IgD-negative memory B cell (primary cell): ENCODE results near the gene IL25. TPM values are rescaled to one million over a fixed set of nuclear protein-coding genes. Genes with fewer than 3 reads are reported as not detected.
A peak's percentile ranks its signal among the peaks of the same experiment; 100 is the strongest.

Experiments used
- H3K27ac Mint-ChIP-seq, 3 donors: one replicate each; pipeline ENCODE4 v1.8.0; 2020 to 2022; ENCODE audit warnings: mild to moderate bottlenecking in 3 of 3, mixed read lengths in 3 of 3, moderate library complexity in 1 of 3
- H3K27me3 Mint-ChIP-seq: one replicate; pipeline ENCODE4 v1.8.0; 2021; ENCODE audit warnings: mixed read lengths
- H3K36me3 Mint-ChIP-seq: one replicate; pipeline ENCODE4 v1.8.0; 2020; ENCODE audit warnings: mild to moderate bottlenecking, mixed read lengths
- H3K4me1 Mint-ChIP-seq, 3 donors: one replicate each; pipeline ENCODE4 v1.8.0; 2020 to 2022; ENCODE audit warnings: mixed read lengths in 3 of 3, mild to moderate bottlenecking in 1 of 3
- H3K4me3 Mint-ChIP-seq, 4 donors: one replicate each; pipeline ENCODE4 v1.8.0; 2020 to 2022; ENCODE audit warnings: mild to moderate bottlenecking in 4 of 4, mixed read lengths in 4 of 4, moderate library complexity in 3 of 4
- H3K9me3 Mint-ChIP-seq, 3 donors: one replicate each; pipeline ENCODE4 v1.8.0; 2020 to 2021; ENCODE audit warnings: mixed read lengths in 3 of 3, mild to moderate bottlenecking in 1 of 3
- polyA plus RNA-seq: library from polyadenylated mRNA; unstranded; fragments of 300-500 nt; fragmentation: Illumina TruSeq; gene quantifications from one replicate; pipeline ENCODE4 v1.2.3, GENCODE V29; 2021

The IL25 gene
- polyA plus RNA-seq, 1 donor from 2014 or later = not detected

DNA sequence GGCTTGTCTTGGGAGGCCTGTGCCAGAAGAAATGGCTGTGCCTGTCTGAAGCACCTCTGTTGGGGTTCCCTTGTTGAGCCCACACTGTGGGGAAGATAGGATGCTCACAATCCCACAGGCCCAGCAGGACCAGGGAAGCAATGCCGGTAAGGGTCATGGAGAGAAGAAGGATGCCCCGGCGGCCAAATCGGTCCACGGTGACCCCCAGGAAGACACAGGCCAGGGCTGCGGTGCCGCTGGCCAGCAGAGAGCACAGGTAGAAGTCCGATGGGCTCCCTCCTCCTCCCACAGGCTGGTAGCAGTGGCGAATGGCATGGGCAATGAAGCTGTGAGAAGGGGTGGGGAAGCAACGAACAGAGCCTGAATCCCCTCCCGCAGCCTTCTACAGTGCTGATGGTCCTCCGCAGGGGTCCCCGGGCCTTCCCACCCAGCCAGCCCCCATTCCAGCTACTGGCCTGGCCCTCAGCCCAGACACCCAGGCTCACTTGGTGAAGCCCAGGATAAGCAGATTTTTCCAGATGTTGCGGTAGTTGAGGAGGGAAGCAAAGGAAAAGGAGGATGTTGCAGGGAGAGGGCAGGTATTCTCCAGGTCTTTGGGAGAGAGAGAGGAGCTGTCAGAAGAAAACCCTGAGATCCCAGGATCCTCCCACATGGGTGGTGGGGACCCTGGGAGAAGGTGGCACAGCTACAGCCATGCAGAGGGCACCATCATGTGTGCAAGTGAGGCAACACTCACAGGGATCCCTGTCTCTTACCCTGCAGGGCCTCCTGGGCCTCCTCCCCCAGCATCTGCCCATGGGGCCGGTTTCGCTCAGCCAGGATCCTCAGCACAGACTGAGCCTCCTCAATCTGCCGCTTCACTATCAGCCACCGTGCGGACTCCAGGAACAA lies 25.0 kb upstream of the IL25 start:
- Mint-ChIP-seq H3K9me3 (peaks cover 0 to 1% (median 0%) of the 10 kb centered on the region in 3 donors), H3K36me3 (no peaks in the 10 kb centered on the region), H3K27ac (no peak overlapping the region), H3K4me1 (peaks cover 4 to 9% (median 4%) of the 10 kb centered on the region in 3 donors), H3K27me3 (peaks cover 16% of the 10 kb centered on the region), H3K4me3 (no peak overlapping the region)

DNA sequence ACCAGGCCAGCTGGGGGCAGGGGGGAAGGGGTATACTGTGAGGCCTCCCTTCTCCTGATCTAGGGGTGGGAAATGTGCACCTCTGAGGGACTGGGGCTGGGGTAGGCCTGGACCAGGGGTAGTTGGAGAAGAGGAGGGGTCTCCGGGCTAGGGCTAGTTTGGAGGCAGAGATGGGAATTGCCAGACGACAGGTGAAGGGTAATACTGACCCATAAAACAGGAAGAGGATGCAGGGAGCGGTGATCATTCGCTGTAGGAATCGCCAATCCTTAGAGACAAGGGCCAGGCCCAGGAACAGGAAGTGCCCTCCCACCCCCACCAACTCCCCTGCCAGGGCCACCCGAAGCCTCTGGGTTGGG lies 24.3 kb upstream of the IL25 start:
- H3K27ac Mint-ChIP-seq = no peak overlapping the region
- H3K27me3 Mint-ChIP-seq = peaks cover 21% of the 10 kb centered on the region
- no peak overlapping the region for H3K4me3 Mint-ChIP-seq
- peaks cover 4 to 10% (median 7%) of the 10 kb centered on the region in 3 donors for H3K4me1 Mint-ChIP-seq
- H3K36me3 Mint-ChIP-seq = no peaks in the 10 kb centered on the region
- peaks cover 0 to 1% (median 0%) of the 10 kb centered on the region in 3 donors for H3K9me3 Mint-ChIP-seq

DNA sequence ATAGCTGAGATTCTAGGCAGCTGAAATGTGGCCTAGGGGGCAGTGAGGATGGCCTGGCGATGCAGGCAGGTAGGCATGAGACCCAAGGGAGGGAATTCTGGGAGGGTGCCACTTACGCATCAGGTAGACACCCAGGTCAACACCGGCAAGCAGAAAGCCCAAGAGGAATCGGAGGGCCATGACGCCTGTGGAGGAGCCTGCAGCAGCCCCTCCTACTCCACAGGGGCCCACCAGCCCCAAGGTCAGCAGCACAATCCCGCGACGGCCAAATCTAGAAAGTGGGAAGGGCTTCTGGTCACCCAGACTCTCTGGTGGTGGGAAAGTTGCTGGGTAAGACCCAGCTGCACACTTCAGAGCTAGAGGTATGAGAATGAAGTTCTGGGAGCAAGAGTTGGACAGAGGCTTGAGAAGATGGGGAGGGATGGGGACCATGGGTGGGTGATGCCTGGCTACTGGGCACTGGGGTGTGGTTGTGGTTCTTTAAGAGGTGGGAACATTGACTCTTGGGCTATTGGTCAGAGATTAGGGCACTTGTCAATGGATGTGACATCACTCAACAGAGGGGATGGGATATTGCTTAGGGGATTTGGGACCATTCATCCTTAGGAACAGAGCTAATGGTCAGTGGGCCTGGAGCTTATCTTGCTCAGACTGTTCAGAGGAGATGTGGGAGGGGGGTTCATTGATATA lies 23.3 kb upstream of the IL25 start:
- Mint-ChIP-seq H3K27me3 (peaks cover 30% of the 10 kb centered on the region), H3K36me3 (no peaks in the 10 kb centered on the region), H3K4me1 (peaks cover 9 to 11% (median 10%) of the 10 kb centered on the region in 3 donors), H3K27ac (peak overlapping the region in 2 of 3 donors; percentile 10 to 55), H3K9me3 (peaks cover 0 to 1% (median 0%) of the 10 kb centered on the region in 3 donors), H3K4me3 (no peak overlapping the region)

DNA sequence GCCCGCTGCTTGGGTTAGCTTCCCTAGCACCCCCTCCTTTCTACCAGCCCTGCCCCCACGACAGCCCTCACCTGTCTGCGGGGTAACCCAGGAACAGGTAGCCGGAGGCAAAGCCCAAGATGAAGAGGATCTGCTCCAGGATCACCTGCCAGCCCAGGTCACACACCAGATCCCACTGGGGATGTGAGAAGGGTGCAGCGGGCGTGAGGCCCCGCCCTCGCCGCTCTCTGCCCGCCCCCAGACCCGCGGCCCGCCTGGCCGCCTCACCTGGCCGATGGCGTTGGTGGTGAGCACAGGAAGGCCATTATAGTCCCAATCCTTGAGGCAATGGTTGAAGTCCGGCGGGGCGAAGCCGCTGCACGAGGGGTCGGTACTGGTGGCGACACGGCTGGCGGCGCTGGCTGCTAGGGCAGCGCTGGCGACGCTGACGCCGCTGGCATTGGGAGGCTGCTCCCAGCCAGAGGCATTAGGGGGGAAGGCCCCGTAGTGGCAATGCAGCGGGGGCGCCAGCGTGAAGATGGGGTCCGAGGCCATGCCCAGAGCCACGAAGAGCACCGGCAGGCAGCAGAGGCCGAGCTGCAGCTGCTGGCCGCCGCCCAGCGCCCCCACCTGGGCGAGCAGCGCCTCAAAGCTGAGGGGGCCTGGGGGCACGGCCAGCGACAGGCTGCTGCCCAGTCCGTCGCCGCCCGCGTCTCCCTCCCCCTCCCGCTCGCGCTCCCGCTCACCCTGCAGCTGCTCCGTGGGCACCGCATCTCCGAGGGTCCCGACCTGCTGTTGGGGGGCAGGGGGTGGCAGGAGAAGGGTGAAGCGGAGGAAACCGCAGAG lies 20.7 kb upstream of the IL25 start:
- Mint-ChIP-seq H3K36me3 (no peaks in the 10 kb centered on the region), H3K4me1 (peaks cover 7 to 10% (median 9%) of the 10 kb centered on the region in 3 donors), H3K4me3 (peak overlapping the region; percentile 35 to 72 (median 50)), H3K9me3 (no peaks in the 10 kb centered on the region), H3K27me3 (peaks cover 49% of the 10 kb centered on the region), H3K27ac (no peak overlapping the region)

DNA sequence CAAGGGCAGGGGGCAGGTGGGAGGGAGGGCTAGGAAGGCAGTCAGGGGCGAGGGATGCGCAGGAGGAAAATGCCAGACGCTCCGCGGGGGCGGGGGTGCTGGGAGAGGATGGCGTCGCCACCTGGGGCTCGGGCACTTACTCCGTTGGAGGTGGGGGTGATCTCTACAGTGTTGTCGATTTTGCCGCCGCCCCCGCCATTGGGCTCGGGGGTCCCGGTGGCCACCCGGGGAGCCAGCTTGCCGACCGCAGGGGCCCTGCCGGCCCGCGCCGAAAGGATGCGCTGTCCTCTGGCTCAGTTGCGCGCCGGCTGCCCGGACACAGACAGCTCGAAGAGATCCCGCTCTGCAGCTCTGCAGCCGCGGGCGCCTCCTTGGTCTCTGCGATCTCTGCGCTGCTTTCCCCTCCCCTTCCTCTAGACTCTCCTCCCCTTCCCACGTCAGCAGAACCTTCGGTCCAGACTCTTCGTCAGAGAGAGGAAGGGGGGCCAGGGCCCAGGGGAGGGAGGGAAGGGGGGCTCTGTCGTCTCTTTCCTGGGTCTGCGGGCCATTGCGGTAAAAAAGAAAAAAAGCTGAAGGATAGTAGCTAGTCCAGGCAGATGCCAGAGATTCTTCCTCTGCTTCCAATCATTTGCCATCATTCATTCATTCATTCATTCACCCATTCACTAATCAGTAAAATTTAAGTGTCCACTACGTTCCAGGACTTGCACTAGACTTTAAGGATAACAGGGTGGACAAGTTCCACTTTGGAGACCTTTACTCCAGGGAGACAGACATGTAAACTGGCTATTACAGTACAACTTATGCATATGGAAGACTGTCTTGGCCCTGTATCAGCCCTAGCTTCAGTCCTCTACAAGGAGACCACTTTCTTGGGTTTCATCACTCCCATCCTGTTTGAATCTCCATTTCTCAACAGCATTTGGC lies 19.8 kb upstream of the IL25 start, which contains the start of gene SLC22A17:
TSS of gene SLC22A17 (minus strand) at position 382 of the 927 bp plus-strand sequence.
- H3K27ac Mint-ChIP-seq = no peak within 1 kb of the TSS
- H3K4me3 Mint-ChIP-seq = peak within 1 kb of the TSS; percentile 64 to 82 (median 74)

DNA sequence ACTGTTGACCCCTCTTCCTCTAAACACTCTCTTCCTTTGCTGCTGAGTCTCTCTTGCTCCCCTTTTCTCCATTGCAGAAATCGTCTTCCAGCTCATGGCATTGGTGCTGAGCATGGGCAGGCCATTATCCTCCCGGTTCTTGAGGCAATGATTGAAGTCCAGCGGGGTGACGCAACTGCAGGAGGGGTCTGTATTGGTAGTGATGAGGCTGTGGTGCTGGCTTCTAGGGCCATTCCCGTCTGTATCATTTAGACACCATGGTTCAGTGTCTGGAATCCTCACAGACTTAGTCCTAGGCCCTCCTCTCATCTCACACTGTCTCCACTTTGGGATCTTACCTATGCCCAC lies 19.2 kb upstream of the IL25 start:
- Mint-ChIP-seq H3K27me3 (peaks cover 48% of the 10 kb centered on the region), H3K27ac (no peak overlapping the region), H3K4me3 (peak overlapping the region; percentile 64 to 82 (median 74)), H3K36me3 (no peaks in the 10 kb centered on the region), H3K4me1 (peaks cover 7 to 10% (median 9%) of the 10 kb centered on the region in 3 donors), H3K9me3 (no peaks in the 10 kb centered on the region)

More for the DNA sequence above, 19.8 kb upstream of the IL25 start, which contains the start of gene SLC22A17:
- H3K36me3 Mint-ChIP-seq = no peaks in the 10 kb centered on the region
- peaks cover 7 to 10% (median 9%) of the 10 kb centered on the region in 3 donors for H3K4me1 Mint-ChIP-seq
- no peaks in the 10 kb centered on the region for H3K9me3 Mint-ChIP-seq
- H3K27me3 Mint-ChIP-seq = peaks cover 48% of the 10 kb centered on the region

DNA sequence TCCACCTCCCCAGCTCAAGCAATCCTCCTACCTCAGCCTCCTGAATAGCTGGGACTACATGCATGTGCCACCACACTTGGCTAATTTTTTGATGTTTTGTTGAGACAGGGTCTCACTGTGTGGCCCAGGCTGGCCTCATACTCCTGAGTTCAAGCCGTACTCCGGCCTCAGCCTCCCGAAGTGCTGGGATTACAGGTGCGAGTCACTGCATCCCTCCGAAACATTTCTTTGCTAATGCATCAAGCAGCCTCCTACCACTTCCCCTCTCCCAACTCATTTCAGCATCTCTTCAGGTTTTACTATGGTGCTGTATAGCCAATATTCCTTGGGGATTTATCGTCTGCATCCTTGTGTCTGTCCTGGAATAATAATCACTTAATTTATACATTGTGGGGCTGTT lies 17.6 kb upstream of the IL25 start:
- H3K36me3 Mint-ChIP-seq = no peaks in the 10 kb centered on the region
- H3K9me3 Mint-ChIP-seq = no peaks in the 10 kb centered on the region
- H3K27ac Mint-ChIP-seq = no peak overlapping the region
- peaks cover 49% of the 10 kb centered on the region for H3K27me3 Mint-ChIP-seq
- no peak overlapping the region for H3K4me3 Mint-ChIP-seq
- H3K4me1 Mint-ChIP-seq = peaks cover 7 to 10% (median 9%) of the 10 kb centered on the region in 3 donors

DNA sequence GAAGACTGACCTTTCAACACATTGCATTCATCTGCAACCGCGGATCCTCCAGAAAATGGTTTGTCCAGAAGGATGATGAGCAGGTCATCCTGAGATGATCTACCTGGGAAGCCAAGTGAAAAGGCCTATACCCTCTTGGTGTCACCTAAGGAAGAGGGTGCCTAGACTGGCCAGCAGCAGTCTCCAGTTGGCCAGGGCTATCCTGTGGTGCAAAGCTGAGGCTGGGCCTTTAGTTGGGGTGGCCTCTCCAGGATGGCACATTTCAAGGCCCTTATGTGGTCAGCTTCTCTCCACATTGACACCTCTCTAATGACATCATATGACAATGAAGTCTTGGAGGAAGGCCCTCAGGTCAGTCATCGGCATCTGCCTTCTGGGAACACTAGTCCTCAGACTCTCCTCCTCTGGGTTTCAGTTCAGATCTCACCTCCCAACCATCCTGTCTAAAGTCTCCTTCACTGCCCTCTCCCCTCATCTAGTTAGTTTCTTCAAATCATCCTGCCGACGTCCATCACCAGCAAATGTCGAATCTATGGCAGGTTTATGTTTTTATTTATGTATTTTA lies 16.7 kb upstream of the IL25 start:
- no peaks in the 10 kb centered on the region for H3K9me3 Mint-ChIP-seq
- peaks cover 4 to 10% (median 9%) of the 10 kb centered on the region in 3 donors for H3K4me1 Mint-ChIP-seq
- H3K36me3 Mint-ChIP-seq = no peaks in the 10 kb centered on the region
- no peak overlapping the region for H3K4me3 Mint-ChIP-seq
- H3K27ac Mint-ChIP-seq = no peak overlapping the region
- peaks cover 46% of the 10 kb centered on the region for H3K27me3 Mint-ChIP-seq

DNA sequence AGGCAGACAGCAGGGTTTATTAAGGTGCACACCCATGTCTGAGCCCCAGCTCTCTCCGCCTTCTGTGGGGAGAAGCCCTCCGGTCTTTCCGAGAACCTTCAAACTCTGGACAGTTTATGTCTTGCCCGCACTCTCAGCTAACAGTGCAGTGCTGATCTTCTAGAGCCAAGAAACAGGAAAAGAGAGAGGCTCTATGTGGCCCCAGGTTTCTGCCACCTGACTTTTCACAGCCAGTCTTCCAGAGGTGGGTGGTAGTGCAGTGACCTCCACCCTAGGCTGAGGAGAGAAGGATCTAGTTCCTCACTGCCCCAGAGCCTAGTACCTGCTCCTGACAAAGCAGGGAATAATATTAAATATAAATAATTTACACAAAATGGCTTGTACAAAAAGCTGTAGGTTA lies 15.9 kb upstream of the IL25 start:
- H3K4me1 Mint-ChIP-seq = peaks cover 2 to 6% (median 4%) of the 10 kb centered on the region in 3 donors
- no peak overlapping the region for H3K27ac Mint-ChIP-seq
- H3K9me3 Mint-ChIP-seq = no peaks in the 10 kb centered on the region
- H3K36me3 Mint-ChIP-seq = no peaks in the 10 kb centered on the region
- peaks cover 44% of the 10 kb centered on the region for H3K27me3 Mint-ChIP-seq
- no peak overlapping the region for H3K4me3 Mint-ChIP-seq

DNA sequence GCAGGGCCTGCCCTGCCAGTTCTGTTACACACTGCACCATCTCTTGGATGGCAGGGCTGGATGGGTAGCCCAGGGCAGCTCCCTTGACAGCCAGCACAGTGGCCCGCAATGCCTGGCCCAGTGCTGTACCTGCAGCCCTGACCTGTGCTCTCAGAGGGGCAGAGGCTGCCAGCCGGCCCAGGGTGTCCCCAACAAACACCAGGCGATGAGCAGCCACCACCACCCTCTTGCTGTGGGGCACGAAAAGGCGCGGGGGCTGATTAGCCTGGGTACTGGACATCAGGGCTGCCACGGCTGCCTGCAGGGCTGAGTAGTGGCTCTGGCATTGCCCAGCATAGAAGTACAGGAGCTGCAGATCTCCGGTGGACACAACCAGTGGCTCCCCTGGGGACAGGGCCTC lies 15.3 kb upstream of the IL25 start:
- no peaks in the 10 kb centered on the region for H3K36me3 Mint-ChIP-seq
- H3K4me1 Mint-ChIP-seq = peaks cover 2 to 6% (median 4%) of the 10 kb centered on the region in 3 donors
- H3K27ac Mint-ChIP-seq = no peak overlapping the region
- peaks cover 44% of the 10 kb centered on the region for H3K27me3 Mint-ChIP-seq
- no peak overlapping the region for H3K4me3 Mint-ChIP-seq
- H3K9me3 Mint-ChIP-seq = no peaks in the 10 kb centered on the region

DNA sequence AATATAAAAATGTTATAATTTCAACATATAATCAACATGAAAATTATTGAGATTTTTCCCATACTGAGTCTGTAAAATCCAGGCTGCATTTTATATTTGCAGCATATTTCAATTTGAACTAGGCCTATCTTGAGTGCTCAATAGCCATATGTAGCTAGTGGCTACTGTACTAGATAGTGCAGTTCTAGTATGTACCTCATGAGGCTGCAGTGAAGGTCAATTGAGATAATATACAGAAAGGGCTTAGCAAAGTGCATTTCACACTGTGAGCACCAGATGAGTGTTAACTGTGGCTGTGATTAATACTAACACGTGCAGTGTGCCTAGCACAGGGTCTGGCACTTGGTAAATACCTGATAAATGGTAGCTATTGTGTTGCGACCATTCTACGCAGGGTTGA lies 14.6 kb upstream of the IL25 start:
- Mint-ChIP-seq H3K27ac (no peak overlapping the region), H3K4me3 (no peak overlapping the region), H3K27me3 (peaks cover 41% of the 10 kb centered on the region), H3K36me3 (no peaks in the 10 kb centered on the region), H3K4me1 (peaks cover 2 to 6% (median 2%) of the 10 kb centered on the region in 3 donors), H3K9me3 (no peaks in the 10 kb centered on the region)

DNA sequence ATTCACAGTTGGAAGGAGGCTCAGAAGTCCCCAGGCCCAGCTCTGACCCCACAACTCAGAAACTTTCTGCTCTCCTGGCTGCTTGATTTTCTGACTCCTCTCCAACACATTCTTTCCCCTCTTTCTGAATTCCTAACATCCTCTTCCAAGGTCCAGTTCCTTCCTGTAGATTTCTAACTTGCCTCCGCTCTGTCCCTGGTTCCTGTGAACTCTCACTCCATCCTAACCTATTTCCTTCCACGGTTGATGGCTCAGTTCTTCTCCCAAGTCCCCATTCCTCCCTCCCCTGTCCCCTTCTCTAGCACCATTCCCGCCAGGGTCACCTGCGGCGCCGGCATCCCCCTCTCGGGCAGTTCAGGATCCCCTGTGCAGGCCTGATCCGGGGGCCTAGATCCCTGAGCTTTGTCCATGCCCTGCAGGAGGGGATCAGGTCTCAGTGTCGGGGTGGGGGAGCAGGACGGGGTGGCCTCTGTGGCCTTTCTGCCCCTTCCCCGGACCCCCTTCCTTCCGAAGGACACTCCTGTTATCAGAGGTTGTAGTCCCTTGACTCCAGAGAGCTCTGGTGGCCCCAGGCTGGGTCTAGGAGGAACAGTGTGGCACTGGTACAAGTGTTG lies 13.9 kb upstream of the IL25 start:
- no peaks in the 10 kb centered on the region for H3K36me3 Mint-ChIP-seq

DNA sequence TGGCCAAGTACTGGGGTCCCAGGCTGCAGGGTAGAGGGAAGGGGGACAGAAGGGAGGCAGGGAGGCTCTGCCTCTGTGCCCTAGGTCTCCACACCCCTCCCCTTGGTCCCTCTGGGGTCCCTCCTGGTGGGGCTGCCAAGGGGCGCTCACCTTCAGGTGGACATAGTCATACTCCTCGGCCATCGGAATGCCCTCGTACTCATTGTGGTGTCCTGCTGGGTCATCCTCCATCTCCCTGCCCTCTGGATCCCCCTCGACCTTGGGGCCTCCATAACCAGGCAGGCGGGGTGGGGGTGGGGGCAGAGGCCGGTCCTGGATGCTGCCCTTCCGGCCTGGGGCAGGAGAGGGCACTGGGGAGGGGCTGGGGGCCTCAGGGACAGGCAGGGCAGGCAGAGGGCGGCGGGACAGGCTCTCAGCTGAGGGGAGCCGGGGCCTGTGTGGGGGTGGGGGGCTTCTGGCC lies 13.4 kb upstream of the IL25 start:
- no peak overlapping the region for H3K4me3 Mint-ChIP-seq
- H3K9me3 Mint-ChIP-seq = no peaks in the 10 kb centered on the region
- no peaks in the 10 kb centered on the region for H3K36me3 Mint-ChIP-seq
- peaks cover 30% of the 10 kb centered on the region for H3K27me3 Mint-ChIP-seq
- no peak overlapping the region for H3K27ac Mint-ChIP-seq
- H3K4me1 Mint-ChIP-seq = peaks cover 0 to under 1% (median 0%) of the 10 kb centered on the region in 3 donors

More for the DNA sequence above, 13.9 kb upstream of the IL25 start:
- Mint-ChIP-seq H3K9me3 (no peaks in the 10 kb centered on the region), H3K4me3 (no peak overlapping the region), H3K4me1 (peaks cover 0 to 6% (median 0%) of the 10 kb centered on the region in 3 donors), H3K27ac (no peak overlapping the region), H3K27me3 (peaks cover 35% of the 10 kb centered on the region)
